ENCODE results near the gene ADRA2A.

The ADRA2A gene

GRCh38 chr10:111077479-111077784 lies 603 bp downstream of the ADRA2A start:
- peaks cover 46% of the 10 kb centered on the region for H3K27me3 ChIP-seq (ENCODE audit: control insufficient read depth, insufficient read depth, low read length)
- peak overlapping the region; percentile 48 for H3K4me3 ChIP-seq (ENCODE audit: low read depth, low read length)

GRCh38 chr10:111077785-111078504 lies 1.1 kb downstream of the ADRA2A start:
- no peaks in the 10 kb centered on the region for H3K9me3 ChIP-seq (ENCODE audit: control insufficient read depth, insufficient read depth, low read length)

More at GRCh38 chr10:111077479-111077784, 603 bp downstream of the ADRA2A start:
- H3K4me1 ChIP-seq (ENCODE audit: control insufficient read depth, insufficient read depth, low read length) = peaks cover 2% of the 10 kb centered on the region
- H3K36me3 ChIP-seq (ENCODE audit: control insufficient read depth, insufficient read depth, low read length) = no peaks in the 10 kb centered on the region
- H3K9ac ChIP-seq (ENCODE audit: low read depth, low read length) = no peak overlapping the region
- H3K9me3 ChIP-seq (ENCODE audit: control insufficient read depth, insufficient read depth, low read length) = no peaks in the 10 kb centered on the region

GRCh38 chr10:111078505-111079185 lies 1.8 kb downstream of the ADRA2A start:
- H3K27me3 ChIP-seq (ENCODE audit: control insufficient read depth, insufficient read depth, low read length) = peaks cover 46% of the 10 kb centered on the region
- peaks cover 9% of the 10 kb centered on the region for H3K4me1 ChIP-seq (ENCODE audit: control insufficient read depth, insufficient read depth, low read length)
- no peaks in the 10 kb centered on the region for H3K36me3 ChIP-seq (ENCODE audit: control insufficient read depth, insufficient read depth, low read length)
- H3K9me3 ChIP-seq (ENCODE audit: control insufficient read depth, insufficient read depth, low read length) = no peaks in the 10 kb centered on the region
- peak overlapping the region; percentile 48 for H3K4me3 ChIP-seq (ENCODE audit: low read depth, low read length)
- H3K9ac ChIP-seq (ENCODE audit: low read depth, low read length) = no peak overlapping the region

More at GRCh38 chr10:111077785-111078504, 1.1 kb downstream of the ADRA2A start:
- no peaks in the 10 kb centered on the region for H3K36me3 ChIP-seq (ENCODE audit: control insufficient read depth, insufficient read depth, low read length)
- peak overlapping the region; percentile 48 for H3K4me3 ChIP-seq (ENCODE audit: low read depth, low read length)
- H3K27me3 ChIP-seq (ENCODE audit: control insufficient read depth, insufficient read depth, low read length) = peaks cover 46% of the 10 kb centered on the region
- H3K9ac ChIP-seq (ENCODE audit: low read depth, low read length) = no peak overlapping the region
- H3K4me1 ChIP-seq (ENCODE audit: control insufficient read depth, insufficient read depth, low read length) = peaks cover 7% of the 10 kb centered on the region

- H3K4me3 ChIP-seq (ENCODE audit: low read depth, low read length) = no peak overlapping the region
- H3K36me3 ChIP-seq (ENCODE audit: control insufficient read depth, insufficient read depth, low read length) = no peaks in the 10 kb centered on the region
- H3K9me3 ChIP-seq (ENCODE audit: control insufficient read depth, insufficient read depth, low read length) = no peaks in the 10 kb centered on the region
- peaks cover 46% of the 10 kb centered on the region for H3K27me3 ChIP-seq (ENCODE audit: control insufficient read depth, insufficient read depth, low read length)
- no peak overlapping the region for H3K9ac ChIP-seq (ENCODE audit: low read depth, low read length)
- H3K4me1 ChIP-seq (ENCODE audit: control insufficient read depth, insufficient read depth, low read length) = peaks cover 9% of the 10 kb centered on the region
Measured at GRCh38 chr10:111079241-111079760, 2.5 kb downstream of the ADRA2A start.

GRCh38 chr10:111079781-111080180 lies 3.0 kb downstream of the ADRA2A start:
- no peaks in the 10 kb centered on the region for H3K9me3 ChIP-seq (ENCODE audit: control insufficient read depth, insufficient read depth, low read length)
- peaks cover 9% of the 10 kb centered on the region for H3K4me1 ChIP-seq (ENCODE audit: control insufficient read depth, insufficient read depth, low read length)
- H3K27me3 ChIP-seq (ENCODE audit: control insufficient read depth, insufficient read depth, low read length) = peaks cover 46% of the 10 kb centered on the region
- H3K36me3 ChIP-seq (ENCODE audit: control insufficient read depth, insufficient read depth, low read length) = no peaks in the 10 kb centered on the region
- H3K4me3 ChIP-seq (ENCODE audit: low read depth, low read length) = no peak overlapping the region
- H3K9ac ChIP-seq (ENCODE audit: low read depth, low read length) = no peak overlapping the region

- Histone ChIP-seq H3K36me3 (ENCODE audit: control insufficient read depth, insufficient read depth, low read length) (no peaks in the 10 kb centered on the region), H3K9ac (ENCODE audit: low read depth, low read length) (no peak overlapping the region), H3K4me1 (ENCODE audit: control insufficient read depth, insufficient read depth, low read length) (peaks cover 9% of the 10 kb centered on the region), H3K27me3 (ENCODE audit: control insufficient read depth, insufficient read depth, low read length) (peaks cover 41% of the 10 kb centered on the region), H3K4me3 (ENCODE audit: low read depth, low read length) (no peak overlapping the region), H3K9me3 (ENCODE audit: control insufficient read depth, insufficient read depth, low read length) (no peaks in the 10 kb centered on the region)
Measured at GRCh38 chr10:111080224-111080623, 3.4 kb downstream of the ADRA2A start.

- H3K4me3 ChIP-seq (ENCODE audit: low read depth, low read length) = no peak overlapping the region
- H3K9me3 ChIP-seq (ENCODE audit: control insufficient read depth, insufficient read depth, low read length) = no peaks in the 10 kb centered on the region
- H3K4me1 ChIP-seq (ENCODE audit: control insufficient read depth, insufficient read depth, low read length) = peaks cover 9% of the 10 kb centered on the region
- H3K27me3 ChIP-seq (ENCODE audit: control insufficient read depth, insufficient read depth, low read length) = peaks cover 38% of the 10 kb centered on the region
- no peak overlapping the region for H3K9ac ChIP-seq (ENCODE audit: low read depth, low read length)
- H3K36me3 ChIP-seq (ENCODE audit: control insufficient read depth, insufficient read depth, low read length) = no peaks in the 10 kb centered on the region
Measured at GRCh38 chr10:111081595-111081994, 4.8 kb downstream of the ADRA2A start.

GRCh38 chr10:111082102-111082975 lies 5.5 kb downstream of the ADRA2A start:
- Histone ChIP-seq H3K9ac (ENCODE audit: low read depth, low read length) (no peak overlapping the region), H3K4me3 (ENCODE audit: low read depth, low read length) (no peak overlapping the region), H3K9me3 (ENCODE audit: control insufficient read depth, insufficient read depth, low read length) (no peaks in the 10 kb centered on the region), H3K4me1 (ENCODE audit: control insufficient read depth, insufficient read depth, low read length) (peaks cover 9% of the 10 kb centered on the region), H3K27me3 (ENCODE audit: control insufficient read depth, insufficient read depth, low read length) (peaks cover 37% of the 10 kb centered on the region), H3K36me3 (ENCODE audit: control insufficient read depth, insufficient read depth, low read length) (no peaks in the 10 kb centered on the region)

GRCh38 chr10:111083222-111084095 lies 6.6 kb downstream of the ADRA2A start:
- H3K36me3 ChIP-seq (ENCODE audit: control insufficient read depth, insufficient read depth, low read length) = no peaks in the 10 kb centered on the region
- no peak overlapping the region for H3K9ac ChIP-seq (ENCODE audit: low read depth, low read length)
- no peaks in the 10 kb centered on the region for H3K9me3 ChIP-seq (ENCODE audit: control insufficient read depth, insufficient read depth, low read length)
- no peak overlapping the region for H3K4me3 ChIP-seq (ENCODE audit: low read depth, low read length)
- peaks cover 26% of the 10 kb centered on the region for H3K27me3 ChIP-seq (ENCODE audit: control insufficient read depth, insufficient read depth, low read length)
- peaks cover 9% of the 10 kb centered on the region for H3K4me1 ChIP-seq (ENCODE audit: control insufficient read depth, insufficient read depth, low read length)

GRCh38 chr10:111084366-111085255 lies 7.8 kb downstream of the ADRA2A start:
- Histone ChIP-seq H3K27me3 (ENCODE audit: control insufficient read depth, insufficient read depth, low read length) (peaks cover 16% of the 10 kb centered on the region), H3K4me3 (ENCODE audit: low read depth, low read length) (no peak overlapping the region), H3K36me3 (ENCODE audit: control insufficient read depth, insufficient read depth, low read length) (no peaks in the 10 kb centered on the region), H3K4me1 (ENCODE audit: control insufficient read depth, insufficient read depth, low read length) (peaks cover 9% of the 10 kb centered on the region), H3K9me3 (ENCODE audit: control insufficient read depth, insufficient read depth, low read length) (no peaks in the 10 kb centered on the region), H3K9ac (ENCODE audit: low read depth, low read length) (no peak overlapping the region)

Measured in iPS-15b (cell line).